NCI-H2081 treated with DMSO at 0.1 percent for 48 hours (cell line): ENCODE measurements around the gene LRCH1.

Source experiments
- DNase-seq: peaks from one replicate; lab custom pipeline; 2025; lab: John Stamatoyannopoulos, UW

The LRCH1 gene

DNA sequence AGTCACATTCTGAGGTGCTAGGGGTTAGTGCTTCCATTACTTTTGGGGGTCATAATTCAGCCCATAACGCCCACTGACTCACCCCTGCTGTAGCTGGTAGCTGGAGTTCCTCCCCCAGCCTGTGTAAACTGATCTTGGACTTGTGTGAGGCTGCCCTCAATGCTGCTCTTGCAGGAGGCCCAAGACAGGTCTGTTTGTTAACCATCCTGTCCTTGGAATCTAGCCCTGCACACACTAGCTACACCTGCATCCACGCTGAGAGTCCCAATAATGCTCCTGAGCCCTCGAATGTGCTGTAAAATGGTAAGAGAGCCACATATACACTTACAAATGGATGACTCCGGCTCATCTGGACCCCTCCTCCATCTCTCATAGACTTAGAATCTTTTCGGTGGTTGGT, 9.6 kb downstream of the LRCH1 start:
- DNase-seq = no peak

GRCh38 chr13:46565808-46566750, 13.1 kb downstream of the LRCH1 start:
- DNase-seq = no peak

DNA sequence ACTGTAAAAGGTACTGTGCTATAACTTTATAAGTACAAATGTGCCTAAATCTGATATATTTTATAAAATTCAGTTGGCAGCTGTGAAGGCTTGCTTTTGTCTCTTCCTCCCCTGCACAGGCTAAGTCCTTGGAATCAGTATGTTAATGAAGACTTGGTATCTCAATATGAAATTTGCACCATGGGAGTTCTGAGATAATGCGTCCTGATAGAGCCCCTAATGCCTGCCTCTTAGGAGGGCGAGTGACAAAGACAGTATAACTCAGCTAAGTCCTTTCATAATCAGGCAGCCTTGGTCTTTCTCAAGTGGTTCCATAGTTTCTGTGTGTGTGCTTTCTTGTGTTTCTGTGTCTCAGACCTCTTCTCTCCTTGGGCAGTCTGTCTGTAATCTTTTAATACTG, 14.7 kb downstream of the LRCH1 start:
- DNase-seq = no peak

DNA sequence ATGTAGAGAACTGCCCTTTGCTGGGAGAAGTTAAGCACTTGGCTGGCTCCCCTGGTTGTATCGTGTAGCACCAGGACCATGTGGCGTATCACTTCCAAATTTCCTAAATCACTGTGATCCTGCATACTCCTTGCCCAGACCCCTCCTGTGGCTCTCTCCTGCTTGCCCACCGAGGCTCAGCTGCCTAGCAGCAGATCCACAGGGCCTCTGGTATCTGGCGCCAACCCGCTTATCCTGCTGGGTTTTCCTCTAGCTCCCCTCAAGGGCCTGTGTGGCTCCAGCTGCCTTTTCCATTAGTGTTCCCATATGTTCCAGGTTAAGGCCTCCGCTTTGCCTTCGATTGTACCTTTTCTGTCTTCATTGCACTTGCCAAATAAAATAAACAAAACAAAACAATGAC, 16.5 kb downstream of the LRCH1 start:
- DNase-seq = no peak

DNA sequence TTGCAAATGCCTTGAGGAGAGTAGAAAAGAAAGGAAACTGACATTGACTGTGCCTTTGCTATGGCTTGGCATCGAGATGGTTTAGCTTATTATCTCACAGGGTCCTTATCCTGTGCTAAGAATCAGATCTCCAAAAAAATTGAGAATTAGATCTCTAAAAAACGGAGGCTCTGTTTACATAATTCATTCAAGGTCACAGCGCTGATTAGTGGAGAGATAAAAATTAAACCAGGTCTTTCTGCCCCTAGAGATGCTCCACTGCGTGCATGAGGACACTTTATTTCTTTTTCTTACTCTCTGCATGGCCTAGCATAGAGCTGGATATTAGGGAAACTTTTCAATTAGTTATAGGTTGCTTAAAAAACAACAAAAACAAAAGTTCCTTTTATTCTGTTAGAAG, 17.3 kb downstream of the LRCH1 start:
- no peak for DNase-seq

GRCh38 chr13:46571189-46571908, 18.4 kb downstream of the LRCH1 start:
- no peak for DNase-seq

GRCh38 chr13:46571909-46572595, 19.1 kb downstream of the LRCH1 start:
- DNase-seq = no peak

- no peak for DNase-seq
Observed at GRCh38 chr13:46572752-46573431, 19.9 kb downstream of the LRCH1 start.

DNA sequence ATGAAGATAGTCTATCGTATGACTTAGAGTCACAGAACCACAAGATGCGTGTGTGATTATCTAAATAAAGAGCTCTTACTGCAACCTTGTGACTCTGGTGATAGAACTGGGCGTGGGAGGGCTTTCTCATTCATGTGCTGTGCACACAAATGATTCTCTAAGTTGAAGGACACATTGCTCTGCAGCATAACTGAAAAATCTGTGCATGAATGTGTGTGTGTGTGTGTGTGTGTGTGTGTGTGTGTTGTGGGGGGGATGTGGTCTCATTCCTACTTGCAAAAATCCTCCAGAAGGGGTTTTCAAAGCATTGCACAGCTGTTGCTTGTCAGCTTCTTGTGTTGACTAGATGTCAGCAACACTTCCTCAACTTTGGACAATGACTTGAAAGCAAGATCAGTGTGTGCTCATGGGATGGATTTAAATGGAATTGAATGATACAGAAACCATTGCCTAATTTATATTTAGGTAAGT, 22.4 kb downstream of the LRCH1 start:
- DNase-seq = no peak

- no peak for DNase-seq
Observed at GRCh38 chr13:46575818-46576221, 22.9 kb downstream of the LRCH1 start.

GRCh38 chr13:46576762-46577161, 23.8 kb downstream of the LRCH1 start:
- DNase-seq = no peak

DNA sequence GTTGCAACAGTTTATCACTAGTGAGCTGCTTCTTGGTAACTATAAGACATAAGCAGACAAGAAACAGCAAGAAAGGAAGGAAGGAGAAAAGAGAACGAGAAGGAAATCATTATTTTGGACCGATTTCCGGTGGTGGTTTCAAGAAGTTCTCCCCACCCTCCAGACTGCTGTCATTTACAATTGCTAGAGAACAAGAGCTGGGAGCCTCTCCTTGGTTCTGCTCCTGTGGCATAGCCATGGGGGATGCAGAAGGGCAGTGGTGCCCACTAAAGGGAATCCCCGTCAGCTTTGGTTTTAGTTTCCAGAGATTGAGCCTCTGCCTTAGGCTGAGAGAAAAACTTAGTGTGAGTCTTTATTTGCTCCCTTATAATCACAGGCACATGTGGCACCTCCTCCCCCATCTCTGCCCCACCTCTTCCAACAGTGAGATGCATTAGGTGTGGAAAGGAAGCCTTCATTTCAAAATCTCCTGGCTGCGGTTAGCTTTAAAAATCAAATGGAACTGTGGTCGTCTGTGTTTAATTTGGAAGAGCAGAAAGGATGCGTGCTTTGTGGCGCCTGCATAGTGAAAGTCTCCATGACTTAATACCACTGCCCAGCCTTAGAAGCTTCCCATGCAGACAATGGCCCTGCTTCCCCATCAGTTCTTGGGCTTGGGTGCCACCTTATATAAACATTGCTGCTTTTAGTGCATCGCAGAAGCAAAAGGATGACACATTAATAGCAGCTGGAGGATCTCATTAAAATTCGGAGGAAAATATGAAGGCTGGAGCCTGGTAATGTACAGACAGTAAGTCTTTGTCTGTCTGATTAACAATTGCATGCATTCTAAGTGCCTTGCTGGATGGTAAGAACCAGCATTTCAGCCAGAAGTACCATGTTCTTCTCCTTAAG, 25.0 kb downstream of the LRCH1 start:
- no peak for DNase-seq

GRCh38 chr13:46578590-46578975, 25.6 kb downstream of the LRCH1 start:
- no peak for DNase-seq

DNA sequence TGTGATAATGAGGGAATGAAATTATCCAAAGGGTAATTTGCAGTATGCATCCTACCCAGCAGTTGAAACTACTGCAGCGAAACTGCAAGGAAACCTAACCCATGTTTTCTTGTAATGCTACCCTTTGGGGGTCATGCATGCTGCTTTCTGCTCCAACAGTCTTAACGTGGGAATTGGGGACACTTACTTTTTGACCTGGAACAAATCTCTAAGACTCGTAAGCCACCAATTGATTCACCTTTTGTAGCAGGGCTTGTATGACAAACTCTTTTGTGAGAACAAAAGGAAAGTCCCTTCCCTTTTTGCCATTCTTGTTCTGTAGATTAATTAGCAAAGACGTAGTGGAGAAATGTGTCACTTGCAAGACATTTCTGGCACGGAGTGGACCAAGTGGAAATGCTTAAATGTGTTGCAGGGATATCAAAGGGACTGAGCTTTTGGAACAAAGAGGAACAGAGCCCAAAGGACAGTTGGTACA, 27.4 kb downstream of the LRCH1 start:
- no peak for DNase-seq

DNA sequence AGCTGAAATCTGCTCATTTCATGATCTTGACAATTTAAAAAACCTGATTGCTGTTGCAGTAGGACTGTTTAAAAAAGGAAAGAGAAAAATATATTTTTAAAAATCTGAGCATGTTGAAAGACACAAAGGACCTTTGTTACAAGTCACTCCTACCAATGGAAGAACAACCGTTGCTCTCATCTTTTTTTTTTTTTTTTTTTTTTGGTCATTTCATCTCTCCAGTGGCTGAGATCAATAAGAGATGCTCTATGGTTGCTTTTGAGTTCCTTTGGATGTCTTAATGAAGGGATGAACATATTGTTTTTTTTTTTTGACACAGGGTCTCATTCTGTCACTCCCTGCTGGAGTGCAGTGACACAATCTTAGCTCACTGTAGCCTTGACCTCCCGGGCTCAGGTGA, 29.2 kb downstream of the LRCH1 start:
- no peak for DNase-seq

DNA sequence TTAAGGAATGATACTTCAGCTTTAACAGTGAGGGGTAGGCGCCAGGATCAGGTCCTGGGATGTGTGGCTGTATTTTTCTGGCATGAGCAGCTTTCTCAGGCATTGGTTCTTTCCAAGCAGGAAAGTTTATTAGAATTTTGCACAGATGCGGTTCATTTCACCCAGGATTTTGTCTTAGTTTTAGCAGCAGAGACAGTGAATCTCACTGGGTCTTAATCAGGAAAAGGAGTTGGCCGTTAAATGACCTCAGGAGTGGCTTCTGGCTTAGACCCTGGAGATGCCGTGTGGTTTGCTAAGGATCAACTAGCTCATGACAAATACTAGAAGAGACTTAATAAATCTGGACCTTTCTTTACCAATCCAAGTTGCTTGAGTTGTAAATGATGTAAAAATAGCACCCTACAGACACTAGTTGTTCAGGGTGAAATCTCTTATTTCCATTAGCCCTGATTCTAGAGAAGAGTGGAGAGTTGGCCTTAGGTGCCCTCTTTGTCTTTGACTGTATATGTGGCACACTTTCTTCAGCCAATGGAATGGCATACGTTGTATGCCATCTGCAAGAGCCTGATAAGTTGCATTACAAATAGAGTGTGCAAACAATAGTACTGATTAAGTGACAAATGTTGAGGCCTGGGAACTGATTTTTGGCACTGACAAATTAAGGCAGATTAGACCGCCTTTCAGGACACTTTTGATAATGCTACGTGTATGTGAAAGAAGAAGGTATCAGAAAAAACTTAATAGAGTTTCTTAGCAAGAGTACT, 34.0 kb downstream of the LRCH1 start:
- no peak for DNase-seq

GRCh38 chr13:46587807-46588418, 34.9 kb downstream of the LRCH1 start:
- no peak for DNase-seq

DNA sequence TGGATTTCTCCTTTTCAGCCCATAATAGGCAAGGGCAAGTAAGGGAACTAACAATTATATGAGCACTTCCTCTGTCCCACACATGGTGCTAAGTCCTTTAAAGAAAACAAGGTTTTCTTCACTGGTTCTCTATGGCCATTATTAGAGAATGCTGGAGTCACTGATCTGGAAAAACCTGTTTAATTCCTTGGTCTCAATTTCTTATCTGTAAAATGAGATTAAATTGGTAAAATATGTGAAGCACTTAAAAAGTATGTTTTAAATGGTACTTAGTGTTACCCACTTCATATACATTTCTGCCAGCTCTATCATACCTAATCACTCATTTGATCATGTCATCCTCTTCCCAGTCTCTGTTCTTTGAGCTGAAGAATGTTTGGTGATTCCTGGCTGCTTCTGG, 39.4 kb downstream of the LRCH1 start:
- DNase-seq = no peak

DNA sequence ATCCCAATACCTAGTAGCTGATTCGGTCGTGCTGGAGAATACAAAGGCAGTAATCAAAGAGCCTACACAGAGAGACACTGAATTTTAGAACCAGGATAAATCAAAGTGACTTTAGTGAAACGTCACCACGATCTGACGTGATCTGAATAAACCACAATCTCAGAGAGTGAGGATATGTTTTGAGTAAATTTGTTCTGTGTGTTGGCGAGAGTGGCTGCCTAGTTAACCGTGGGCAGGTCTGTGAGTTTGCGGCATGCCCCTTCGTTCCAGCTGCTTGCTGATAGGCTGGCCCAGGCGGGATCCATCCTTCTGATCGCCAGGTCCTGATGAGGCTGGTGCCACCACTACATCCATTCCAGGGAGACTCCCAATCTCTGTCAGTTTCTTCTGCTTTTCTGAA, 40.4 kb downstream of the LRCH1 start:
- no peak for DNase-seq
